KBM-7 (cell line): ENCODE measurements around the gene TEX54.
"Not testable (repeated sequence)": the region's sequence is repeated elsewhere in the genome, so short reads cannot be mapped to it uniquely, and the experiment has no call there.

Experiments
- DNase-seq: peaks from one replicate; pipeline ENCODE4 v3.0.0-alpha.2; 2015
- in situ Hi-C: fragments of 300-500 bp; cut with MboI; formaldehyde crosslinking; loops from 2 replicates; pipeline ENCODE4 v1.14.3; 2020; ENCODE audit warnings: low sequenced_read_pairs, low pct_unique_long_range_greater_than_20kb, mixed read lengths

The TEX54 gene

GRCh38 chr11:62832336-62833234 is at the start of gene TEX54:
Gene TEX54 (minus strand): TSS chr11:62832841.
- no peak for DNase-seq
- in situ Hi-C loops, result no loop called here

DNA sequence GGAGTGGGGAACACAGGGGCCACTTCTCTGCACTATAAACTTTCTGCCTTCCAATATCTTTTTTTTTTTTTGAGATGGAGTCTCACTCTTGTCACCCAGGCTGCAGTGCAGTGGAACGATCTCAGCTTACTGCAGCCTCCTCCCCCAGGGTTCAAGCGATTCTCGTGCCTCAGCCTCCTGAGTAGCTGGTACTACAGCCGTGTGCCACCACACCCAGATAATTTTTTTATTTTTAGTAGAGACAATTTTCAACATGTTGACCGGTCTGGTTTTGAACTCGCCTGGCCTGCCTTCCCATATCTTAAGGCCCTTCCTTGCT is 49.7 kb upstream of the TEX54 start:
- in situ Hi-C loops, result no loop called here

GRCh38 chr11:62881579-62882430 is 49.2 kb upstream of the TEX54 start:
- in situ Hi-C loops, result no loop called here
- DNase-seq, result peak; percentile 97

More for the DNA sequence above, 49.7 kb upstream of the TEX54 start:
- no peak for DNase-seq

DNA sequence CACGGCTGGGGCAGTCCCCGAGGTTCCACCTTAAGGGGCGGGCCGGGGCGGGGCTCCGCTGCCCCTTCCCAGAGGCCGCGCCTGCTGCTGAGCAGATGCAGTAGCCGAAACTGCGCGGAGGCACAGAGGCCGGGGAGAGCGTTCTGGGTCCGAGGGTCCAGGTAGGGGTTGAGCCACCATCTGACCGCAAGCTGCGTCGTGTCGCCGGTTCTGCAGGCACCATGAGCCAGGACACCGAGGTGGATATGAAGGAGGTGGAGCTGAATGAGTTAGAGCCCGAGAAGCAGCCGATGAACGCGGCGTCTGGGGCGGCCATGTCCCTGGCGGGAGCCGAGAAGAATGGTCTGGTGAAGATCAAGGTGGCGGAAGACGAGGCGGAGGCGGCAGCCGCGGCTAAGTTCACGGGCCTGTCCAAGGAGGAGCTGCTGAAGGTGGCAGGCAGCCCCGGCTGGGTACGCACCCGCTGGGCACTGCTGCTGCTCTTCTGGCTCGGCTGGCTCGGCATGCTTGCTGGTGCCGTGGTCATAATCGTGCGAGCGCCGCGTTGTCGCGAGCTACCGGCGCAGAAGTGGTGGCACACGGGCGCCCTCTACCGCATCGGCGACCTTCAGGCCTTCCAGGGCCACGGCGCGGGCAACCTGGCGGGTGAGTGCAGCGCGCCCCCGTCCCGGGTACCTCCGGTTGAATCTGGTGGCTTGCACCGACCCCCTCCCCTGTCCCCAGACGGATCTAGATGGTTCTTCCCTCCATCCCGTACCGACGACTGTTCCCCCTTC is 48.4 kb upstream of the TEX54 start, which contains the start of gene SLC3A2:
Gene SLC3A2 (plus strand): TSS at position 94 of the 776 bp plus-strand sequence. CDS start 128 bp downstream, at position 222.
- peak; percentile 90 for DNase-seq
- in situ Hi-C loops, result no loop called here

DNA sequence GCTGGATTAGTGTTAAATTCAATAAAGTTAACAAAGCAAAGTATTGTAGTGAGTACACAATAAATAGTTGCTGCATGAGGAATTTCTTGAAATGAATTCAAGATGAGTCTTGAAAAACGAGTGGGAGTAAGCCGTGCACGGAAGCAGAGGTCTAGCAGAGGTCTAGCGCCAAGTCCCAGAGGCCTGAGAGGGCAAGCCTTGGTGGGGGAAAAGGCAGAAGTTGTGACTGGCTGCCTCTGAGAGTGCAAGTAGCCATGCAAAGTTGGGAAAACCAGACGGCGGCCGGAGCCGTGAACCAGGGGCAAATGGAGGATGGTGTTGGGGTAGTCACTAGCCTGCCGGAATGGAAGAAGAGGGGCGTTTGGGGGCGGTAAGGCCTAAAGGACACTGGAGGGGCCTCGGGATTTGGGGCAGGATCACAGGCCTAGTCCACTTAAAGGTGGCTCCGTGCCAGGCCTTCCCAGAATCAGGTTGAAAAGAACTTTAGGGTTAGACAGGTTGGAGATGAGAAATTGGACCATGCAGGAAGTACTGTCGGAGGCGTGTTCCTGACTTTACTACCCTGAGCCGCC is 47.7 kb upstream of the TEX54 start:
- peak; percentile 62 for DNase-seq
- in situ Hi-C loops, result no loop called here

DNA sequence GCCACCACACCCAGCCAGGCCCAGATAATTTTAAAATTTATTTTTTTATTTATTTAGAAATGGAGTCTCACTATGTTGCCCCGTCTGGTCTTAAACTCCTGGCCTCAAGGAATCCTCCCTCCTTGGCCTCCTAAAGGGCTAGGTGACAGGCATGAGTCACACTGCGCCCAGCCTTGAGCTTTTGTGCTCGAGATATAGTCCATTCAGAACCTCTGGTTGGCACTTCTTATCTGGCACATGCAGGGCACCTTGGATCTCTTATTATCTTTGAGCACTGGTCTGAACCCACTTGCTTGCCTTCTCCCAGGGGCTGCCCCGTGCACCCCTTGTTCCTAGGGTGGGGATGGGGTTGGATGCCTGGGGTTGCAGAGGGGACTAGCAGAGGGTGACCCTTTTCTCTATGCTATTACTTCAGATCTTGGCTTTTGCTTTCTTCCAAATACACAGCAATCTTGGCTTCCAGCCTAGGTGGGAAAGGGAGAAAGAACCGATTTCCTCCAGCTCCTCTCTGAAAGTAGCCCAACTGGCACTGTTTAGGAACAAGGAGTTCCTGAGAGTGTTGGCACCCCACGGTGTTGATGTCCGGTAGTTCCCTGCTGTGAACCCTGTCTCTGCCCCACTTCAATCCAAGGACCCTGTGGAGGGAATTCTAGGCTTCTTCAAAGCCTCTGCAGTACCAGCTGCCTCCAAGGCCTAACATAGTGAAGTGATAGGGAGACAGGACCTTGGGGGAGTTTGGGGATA is 46.8 kb upstream of the TEX54 start:
- in situ Hi-C loops, result no loop called here
- DNase-seq, result no peak

DNA sequence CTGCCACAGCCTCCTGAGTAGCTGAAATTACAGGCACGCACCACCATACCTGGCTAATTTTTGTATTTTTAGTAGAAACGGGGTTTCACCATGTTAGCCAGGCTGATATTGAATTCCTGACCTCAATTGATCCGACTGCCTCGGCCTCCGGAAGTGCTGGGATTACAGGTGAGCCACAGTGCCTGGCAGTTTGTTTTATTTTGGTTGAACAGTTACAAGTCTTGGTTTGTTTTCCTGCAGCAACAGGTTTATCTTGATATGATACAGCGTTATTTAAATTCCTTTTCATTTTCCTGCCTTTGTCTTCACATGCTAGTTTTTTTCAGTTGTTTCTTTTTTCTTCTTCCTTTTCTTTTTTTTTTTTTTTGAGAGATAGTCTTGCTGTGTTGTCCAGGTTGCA is 44.1 kb upstream of the TEX54 start:
- DNase-seq, result no peak
- in situ Hi-C loops, result no loop called here

GRCh38 chr11:62875698-62876478 is 43.2 kb upstream of the TEX54 start:
- in situ Hi-C loops, result no loop called here
- no peak for DNase-seq

- in situ Hi-C loops, result no loop called here
Measured at GRCh38 chr11:62874851-62875250, 42.2 kb upstream of the TEX54 start.

GRCh38 chr11:62865635-62866034 is 33.0 kb upstream of the TEX54 start:
- no peak for DNase-seq
- in situ Hi-C loops, result no loop called here

More at GRCh38 chr11:62874851-62875250, 42.2 kb upstream of the TEX54 start:
- no peak for DNase-seq

- in situ Hi-C loops, result no loop called here
Measured at GRCh38 chr11:62863687-62864335, 31.2 kb upstream of the TEX54 start.

GRCh38 chr11:62861564-62862192 is 29.0 kb upstream of the TEX54 start:
- in situ Hi-C loops, DNase-seq: not testable (repeated sequence)

More at GRCh38 chr11:62863687-62864335, 31.2 kb upstream of the TEX54 start:
- DNase-seq, result no peak

DNA sequence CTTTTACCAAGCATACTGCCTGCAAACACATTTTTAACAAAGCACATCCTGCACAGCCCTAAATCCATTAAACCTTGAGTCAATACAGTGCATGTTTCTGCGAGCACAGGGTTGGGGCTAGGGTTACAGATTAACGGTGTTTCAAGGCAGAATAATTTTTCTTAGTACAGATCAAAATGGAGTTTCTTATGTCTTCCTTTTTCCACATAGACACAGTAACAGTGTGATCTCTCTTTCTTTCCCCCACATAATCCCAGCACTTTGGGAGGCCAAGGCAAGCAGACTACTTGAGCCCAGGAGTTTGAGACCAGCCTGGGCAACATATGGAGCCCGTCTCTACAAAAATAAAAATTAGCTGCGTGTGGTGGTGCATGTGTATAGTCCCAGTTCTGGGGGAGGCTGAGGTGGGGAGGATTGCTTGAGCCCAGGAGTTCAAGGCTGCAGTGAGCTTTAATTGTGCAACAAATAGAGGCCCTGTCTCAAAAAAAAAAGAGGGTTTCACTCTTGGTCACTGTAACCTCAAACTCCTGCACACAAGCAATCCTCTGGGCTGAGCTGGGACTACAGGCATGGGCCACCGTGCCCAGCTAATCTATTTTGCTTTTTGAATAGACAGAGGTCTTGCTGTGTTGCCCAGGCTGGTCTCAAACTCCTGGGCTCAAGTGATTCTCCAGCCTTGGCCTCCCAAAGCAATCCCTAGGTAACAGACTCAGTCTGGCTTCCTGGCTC is 28.4 kb upstream of the TEX54 start:
- in situ Hi-C loops, result no loop called here
- DNase-seq, result no peak

DNA sequence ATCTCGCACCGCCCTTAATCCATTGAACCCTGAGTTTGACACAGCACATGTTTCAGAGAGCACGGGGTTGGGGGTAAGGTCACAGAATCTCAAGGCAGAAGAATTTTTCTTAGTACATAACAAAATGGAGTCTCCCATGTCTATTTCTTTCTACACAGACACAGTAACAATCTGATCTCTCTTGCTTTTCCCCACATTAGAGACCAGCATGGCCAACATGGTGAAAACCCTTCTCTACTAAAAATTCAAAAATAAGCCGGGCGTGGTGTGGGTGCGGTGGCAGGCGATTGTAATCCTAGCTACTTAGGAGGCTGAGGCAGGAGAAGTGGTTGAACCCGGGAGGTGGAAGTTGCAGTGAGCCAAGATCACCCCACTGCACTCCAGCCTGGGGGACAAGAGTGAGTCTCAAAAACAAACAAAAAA is 26.7 kb upstream of the TEX54 start:
- in situ Hi-C loops, DNase-seq: not testable (repeated sequence)

GRCh38 chr11:62858201-62858600 is 25.6 kb upstream of the TEX54 start:
- in situ Hi-C loops, result no loop called here
- DNase-seq, result no peak

DNA sequence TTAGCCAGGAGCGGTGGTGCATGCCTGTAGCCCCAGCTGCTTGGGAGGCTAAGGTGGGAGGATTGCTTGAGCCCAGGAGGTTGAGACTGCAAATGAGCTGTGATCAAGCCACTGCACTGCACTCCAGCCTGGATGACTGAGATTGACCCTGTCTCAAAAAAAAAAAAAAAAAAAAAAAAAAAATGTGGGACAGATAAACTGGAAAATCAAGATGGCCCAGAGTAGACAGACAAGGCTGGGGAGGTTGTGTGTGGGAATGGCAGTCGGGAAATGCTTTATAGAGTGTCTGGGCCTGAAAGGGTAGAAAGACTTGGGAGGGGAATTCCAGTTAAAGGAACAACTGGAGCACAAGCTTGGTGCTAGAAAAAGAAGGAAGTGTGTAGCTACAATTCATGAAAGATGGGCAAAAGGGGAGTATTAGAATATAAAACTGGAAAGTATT is 24.9 kb upstream of the TEX54 start:
- peak; percentile 27 for DNase-seq
- in situ Hi-C loops, result no loop called here
